ENCODE data around the gene FHOD1. TPM values are rescaled to one million over a fixed set of nuclear protein-coding genes. Genes with fewer than 3 reads are reported as not detected.

FHOD1 gene
- total and polyA plus RNA-seq, 2 experiments from 2014 or later = 10.0 to 17.2 TPM

- Histone ChIP-seq H2AFZ (no peak overlapping the region), H4K20me1 (ENCODE audit: insufficient read depth, poor library complexity, severe bottlenecking) (no peaks in the 10 kb centered on the region), H3K4me3 (no peak overlapping the region), H3K36me3 (replicated peaks; ENCODE audit: insufficient read depth, low read depth) (no peaks in the 10 kb centered on the region), H3K9me2 (replicated peaks; ENCODE audit: insufficient read depth) (no peaks in the 10 kb centered on the region), H3K79me2 (no peaks in the 10 kb centered on the region), H3K4me2 (no peak overlapping the region), H3K27ac (no peak overlapping the region), H3K27me3 (no peaks in the 10 kb centered on the region), H3K4me1 (ENCODE audit: insufficient read depth) (peaks cover 24% of the 10 kb centered on the region), H3K9me3 (ENCODE audit: low read depth) (no peaks in the 10 kb centered on the region)
- TF ChIP-seq EZH2 (IDR thresholded peaks at IDR 0.05; ENCODE audit: borderline replicate concordance) (no peak), EZH2phosphoT487 (IDR thresholded peaks at IDR 0.05; ENCODE audit: low read depth, severe bottlenecking, unreplicated experiment) (no peak)
- TF ChIP-seq, protein P1, sequence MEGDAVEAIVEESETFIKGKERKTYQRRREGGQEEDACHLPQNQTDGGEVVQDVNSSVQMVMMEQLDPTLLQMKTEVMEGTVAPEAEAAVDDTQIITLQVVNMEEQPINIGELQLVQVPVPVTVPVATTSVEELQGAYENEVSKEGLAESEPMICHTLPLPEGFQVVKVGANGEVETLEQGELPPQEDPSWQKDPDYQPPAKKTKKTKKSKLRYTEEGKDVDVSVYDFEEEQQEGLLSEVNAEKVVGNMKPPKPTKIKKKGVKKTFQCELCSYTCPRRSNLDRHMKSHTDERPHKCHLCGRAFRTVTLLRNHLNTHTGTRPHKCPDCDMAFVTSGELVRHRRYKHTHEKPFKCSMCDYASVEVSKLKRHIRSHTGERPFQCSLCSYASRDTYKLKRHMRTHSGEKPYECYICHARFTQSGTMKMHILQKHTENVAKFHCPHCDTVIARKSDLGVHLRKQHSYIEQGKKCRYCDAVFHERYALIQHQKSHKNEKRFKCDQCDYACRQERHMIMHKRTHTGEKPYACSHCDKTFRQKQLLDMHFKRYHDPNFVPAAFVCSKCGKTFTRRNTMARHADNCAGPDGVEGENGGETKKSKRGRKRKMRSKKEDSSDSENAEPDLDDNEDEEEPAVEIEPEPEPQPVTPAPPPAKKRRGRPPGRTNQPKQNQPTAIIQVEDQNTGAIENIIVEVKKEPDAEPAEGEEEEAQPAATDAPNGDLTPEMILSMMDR (IDR thresholded peaks at IDR 0.05; ENCODE audit: poor library complexity) = no peak
- WGBS (ENCODE audit: low lambda C conversion rate, missing lambda C conversion rate) = 91% methylated on average over 15 of the region's 15 CpGs
- no peak for DNase-seq (ENCODE audit: low spot score)
Observed at GRCh38 chr16:67280090-67281015, 33.1 kb upstream of the FHOD1 start.

GRCh38 chr16:67279296-67280089 lies 32.2 kb upstream of the FHOD1 start, which contains the start of gene PLEKHG4:
Gene PLEKHG4, plus strand, starts transcription at chr16:67279532. Its CDS starts 513 bp downstream, at chr16:67280045.
- DNase-seq (ENCODE audit: low spot score) = peak; percentile 90
- no peaks in the 10 kb centered on the region for H3K79me2 ChIP-seq
- H3K36me3 ChIP-seq (replicated peaks; ENCODE audit: insufficient read depth, low read depth) = no peaks in the 10 kb centered on the region
- no peaks in the 10 kb centered on the region for H3K9me3 ChIP-seq (ENCODE audit: low read depth)
- peak within 1 kb of the TSS; percentile 42 for H3K4me3 ChIP-seq
- TF ChIP-seq EZH2 (IDR thresholded peaks at IDR 0.05; ENCODE audit: borderline replicate concordance) (no peak), EZH2phosphoT487 (IDR thresholded peaks at IDR 0.05; ENCODE audit: low read depth, severe bottlenecking, unreplicated experiment) (no peak)
- TF ChIP-seq, protein P1 (IDR thresholded peaks at IDR 0.05; ENCODE audit: poor library complexity) = peak; percentile 60
- H3K9me2 ChIP-seq (replicated peaks; ENCODE audit: insufficient read depth) = no peaks in the 10 kb centered on the region
- H4K20me1 ChIP-seq (ENCODE audit: insufficient read depth, poor library complexity, severe bottlenecking) = no peaks in the 10 kb centered on the region
- peak within 1 kb of the TSS; percentile 90 for H2AFZ ChIP-seq
- 37% methylated on average over 22 of the region's 83 CpGs for WGBS (ENCODE audit: low lambda C conversion rate, missing lambda C conversion rate)
- H3K27me3 ChIP-seq = no peaks in the 10 kb centered on the region
- H3K4me2 ChIP-seq = peak within 1 kb of the TSS; percentile 87
- H3K27ac ChIP-seq = peak within 1 kb of the TSS; percentile 85
- peaks cover 24% of the 10 kb centered on the region for H3K4me1 ChIP-seq (ENCODE audit: insufficient read depth)

DNA sequence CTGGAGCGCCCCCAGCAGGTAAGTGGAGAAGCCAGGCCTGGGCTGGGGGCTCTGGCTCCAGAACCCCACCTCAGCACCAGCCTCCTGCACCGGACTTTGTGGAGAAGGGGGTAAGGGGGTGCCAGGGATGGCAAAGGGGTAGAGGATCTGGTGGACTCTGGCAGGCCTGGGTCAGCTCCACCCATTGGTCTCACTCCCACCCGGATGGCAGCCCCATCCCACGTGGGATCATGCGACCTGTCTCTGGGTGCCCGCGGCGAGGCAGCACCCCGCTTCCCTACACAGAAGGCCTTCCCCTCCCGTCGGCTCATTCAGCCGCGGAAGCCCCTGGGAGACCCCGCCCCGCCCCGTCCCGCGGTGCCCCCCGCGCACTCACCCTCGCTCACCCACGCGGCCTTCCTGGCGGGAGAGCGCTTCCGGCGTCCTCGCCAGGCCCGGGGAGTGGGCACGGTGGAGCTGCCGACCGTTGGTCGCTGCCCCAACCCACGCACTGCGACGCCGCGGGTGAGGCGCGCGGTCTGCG lies 31.6 kb upstream of the FHOD1 start:
- no peaks in the 10 kb centered on the region for H3K9me2 ChIP-seq (replicated peaks; ENCODE audit: insufficient read depth)
- DNase-seq (ENCODE audit: low spot score) = no peak
- H3K4me2 ChIP-seq = peak overlapping the region; percentile 87
- no peaks in the 10 kb centered on the region for H3K27me3 ChIP-seq
- no peaks in the 10 kb centered on the region for H3K9me3 ChIP-seq (ENCODE audit: low read depth)
- peaks cover 24% of the 10 kb centered on the region for H3K4me1 ChIP-seq (ENCODE audit: insufficient read depth)
- H3K27ac ChIP-seq = peak overlapping the region; percentile 85
- H3K36me3 ChIP-seq (replicated peaks; ENCODE audit: insufficient read depth, low read depth) = no peaks in the 10 kb centered on the region
- H4K20me1 ChIP-seq (ENCODE audit: insufficient read depth, poor library complexity, severe bottlenecking) = no peaks in the 10 kb centered on the region
- H3K4me3 ChIP-seq = peak overlapping the region; percentile 42
- H3K79me2 ChIP-seq = no peaks in the 10 kb centered on the region
- 18% methylated on average over 12 of the region's 42 CpGs for whole genome bisulfite sequencing (ENCODE audit: low lambda C conversion rate, missing lambda C conversion rate)
- TF ChIP-seq, protein P1 (IDR thresholded peaks at IDR 0.05; ENCODE audit: poor library complexity) = peak; percentile 21
- no peak for TF ChIP-seq EZH2phosphoT487 (IDR thresholded peaks at IDR 0.05; ENCODE audit: low read depth, severe bottlenecking, unreplicated experiment)
- H2AFZ ChIP-seq = peak overlapping the region; percentile 84
